Renal cortex interstitium (tissue), 11 donors: Measurements from ENCODE around the gene MEA1. TPM values are rescaled to one million over a fixed set of nuclear protein-coding genes. Genes with fewer than 3 reads are reported as not detected.

Source experiments
- DNase-seq, 11 donors: peaks; one replicate each; pipeline ENCODE4 v3.0.0-alpha.2; 2013; ENCODE audit warnings: low read depth in 9 of 11, low spot score in 4 of 11; ENCODE audit errors: extremely low read depth in 1 of 11
- polyA plus RNA-seq, 3 donors: library from polyadenylated mRNA; unstranded; fragments of 120-200 nt; gene quantifications; one replicate each; pipeline ENCODE4 v1.2.1, GENCODE V29; 2013; ENCODE audit not compliant: insufficient read length in 3 of 3

MEA1 gene
- polyA plus RNA-seq, 3 donors: 80.8 to 98.4 (median 81.0) TPM

DNA sequence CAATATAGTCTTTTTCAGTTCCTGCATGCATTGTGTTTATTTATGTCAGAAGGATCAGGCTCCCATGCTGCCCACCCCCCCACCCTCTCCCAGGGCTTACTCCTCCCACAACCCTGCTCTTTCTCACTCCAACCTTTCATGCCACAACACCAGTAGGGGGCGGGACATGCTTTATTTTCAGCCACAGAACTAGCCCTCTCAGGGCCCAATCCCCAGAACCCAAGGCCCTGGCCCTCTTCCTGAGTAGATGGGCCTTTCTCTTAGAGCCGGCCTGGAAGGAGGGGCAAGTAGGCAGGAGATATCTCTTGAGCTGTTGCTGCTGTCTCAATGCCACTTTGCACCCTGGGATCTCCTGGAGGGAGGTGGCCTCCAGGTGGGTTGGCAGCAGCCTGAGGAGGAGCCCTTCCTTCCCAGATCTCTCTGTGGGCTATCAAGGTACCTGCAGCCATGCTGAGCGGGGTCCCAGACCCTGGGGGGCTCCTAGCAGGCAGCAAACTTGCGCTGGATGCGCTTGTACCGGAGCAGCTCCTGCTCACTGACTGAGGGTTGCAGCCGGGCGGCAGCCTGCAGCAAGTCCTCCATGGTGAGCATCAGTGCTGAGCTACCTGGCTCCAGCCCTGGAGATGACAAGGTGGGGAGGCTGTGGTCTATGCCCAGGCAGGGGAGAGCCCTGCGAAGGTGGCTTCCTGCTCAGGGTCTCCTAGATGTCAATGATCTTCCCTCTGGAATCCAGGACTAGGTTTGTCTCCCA is 49.7 kb downstream of the MEA1 start:
- peak in 1 of 11 donors; percentile 12 for DNase-seq

- DNase-seq: no peak
These were observed 50.4 kb downstream of the MEA1 start for GRCh38 chr6:42963179-42963854.

- DNase-seq: no peak
These were observed 51.1 kb downstream of the MEA1 start for GRCh38 chr6:42962502-42963178.

- DNase-seq: no peak
These were observed 51.6 kb downstream of the MEA1 start for GRCh38 chr6:42962096-42962495.

Other genes starting within 250 kb of the MEA1 start
- gene BICRAL, start 231.9 kb downstream of the MEA1 start, polyA plus RNA-seq: 10 to 100 TPM; 14.8 to 17.0 (median 15.6) TPM
- 100 to 1,000 TPM; 110 to 123 (median 119) TPM for gene RPL7L1, start 134.3 kb downstream of the MEA1 start, polyA plus RNA-seq
- gene PTCRA, start 97.9 kb downstream of the MEA1 start, polyA plus RNA-seq: under 1 TPM in 2 of 3 donors, not detected in 1; 0.25 to 0.40 TPM
- 10 to 100 TPM; 53.7 to 66.1 (median 60.7) TPM for gene CNPY3, start 84.5 kb downstream of the MEA1 start, polyA plus RNA-seq
- gene GNMT, start 53.2 kb downstream of the MEA1 start, polyA plus RNA-seq: 1 to 10 TPM in 1 of 3 donors, under 1 TPM in 2; 0.95 to 2.6 (median 0.98) TPM
- 10 to 100 TPM; 23.2 to 32.2 (median 23.4) TPM for gene PEX6, start 34.8 kb downstream of the MEA1 start, polyA plus RNA-seq
- gene PPP2R5D, start 29.4 kb downstream of the MEA1 start, polyA plus RNA-seq: 10 to 100 TPM; 51.0 to 66.3 (median 64.0) TPM
- 100 to 1,000 TPM in 1 of 3 donors, 10 to 100 TPM in 2; 91.7 to 104 (median 96.0) TPM for gene KLHDC3, start 303 bp upstream of the MEA1 start, polyA plus RNA-seq
- gene RRP36, start 7.7 kb upstream of the MEA1 start, polyA plus RNA-seq: 10 to 100 TPM; 58.0 to 62.7 (median 62.6) TPM
- 10 to 100 TPM; 47.5 to 57.8 (median 57.7) TPM for gene CUL7, start 39.9 kb upstream of the MEA1 start, polyA plus RNA-seq
- 10 to 100 TPM; 46.8 to 73.4 (median 64.4) TPM for gene MRPL2, start 45.5 kb upstream of the MEA1 start, polyA plus RNA-seq
- 10 to 100 TPM; 53.8 to 79.3 (median 57.6) TPM for gene KLC4, start 45.7 kb upstream of the MEA1 start, polyA plus RNA-seq
- gene PTK7, start 62.4 kb upstream of the MEA1 start, polyA plus RNA-seq: 100 to 1,000 TPM; 217 to 274 (median 239) TPM
- 10 to 100 TPM; 27.6 to 32.8 (median 31.5) TPM for gene SRF, start 157.3 kb upstream of the MEA1 start, polyA plus RNA-seq
- 10 to 100 TPM; 30.8 to 45.6 (median 37.8) TPM for gene CUL9, start 168.2 kb upstream of the MEA1 start, polyA plus RNA-seq
- 10 to 100 TPM; 45.2 to 91.1 (median 85.0) TPM for gene DNPH1, start 215.5 kb upstream of the MEA1 start, polyA plus RNA-seq
- under 1 TPM; 0.26 to 0.51 (median 0.29) TPM for gene TTBK1, start 229.5 kb upstream of the MEA1 start, polyA plus RNA-seq